ENCODE results near the gene STXBP4. TPM values are rescaled to one million over a fixed set of nuclear protein-coding genes. Genes with fewer than 3 reads are reported as not detected.

STXBP4 gene
- total RNA-seq, 1 experiment from 2014 or later = 12.0 TPM

- no peak for DNase-seq (ENCODE audit: low spot score)
- Mint-ChIP-seq H3K36me3 (peaks cover 76% of the 10 kb centered on the region), H3K9me3 (no peaks in the 10 kb centered on the region), H3K4me3 (no peak overlapping the region), H3K4me1 (no peaks in the 10 kb centered on the region), H3K27ac (no peak overlapping the region; the same call in 1 of the 2 replicates), H3K27me3 (ENCODE audit: low read depth) (no peaks in the 10 kb centered on the region)
- TF ChIP-seq, protein P1, sequence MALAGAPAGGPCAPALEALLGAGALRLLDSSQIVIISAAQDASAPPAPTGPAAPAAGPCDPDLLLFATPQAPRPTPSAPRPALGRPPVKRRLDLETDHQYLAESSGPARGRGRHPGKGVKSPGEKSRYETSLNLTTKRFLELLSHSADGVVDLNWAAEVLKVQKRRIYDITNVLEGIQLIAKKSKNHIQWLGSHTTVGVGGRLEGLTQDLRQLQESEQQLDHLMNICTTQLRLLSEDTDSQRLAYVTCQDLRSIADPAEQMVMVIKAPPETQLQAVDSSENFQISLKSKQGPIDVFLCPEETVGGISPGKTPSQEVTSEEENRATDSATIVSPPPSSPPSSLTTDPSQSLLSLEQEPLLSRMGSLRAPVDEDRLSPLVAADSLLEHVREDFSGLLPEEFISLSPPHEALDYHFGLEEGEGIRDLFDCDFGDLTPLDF (CRISPR knock-in tag; IDR thresholded peaks at IDR 0.05) = no peak
- TF ChIP-seq JUN (CRISPR knock-in tag; IDR thresholded peaks at IDR 0.05) (no peak), NR2C2 (CRISPR knock-in tag; IDR thresholded peaks at IDR 0.05) (no peak), RORB (CRISPR knock-in tag; IDR thresholded peaks at IDR 0.05) (no peak)
- ATAC-seq = no peak
- CTCF ChIA-PET = no interaction called here
- POLR2A ChIA-PET = no interaction called here
Measured at GRCh38 chr17:54937018-54937417, 31.5 kb upstream of the STXBP4 start.

- peaks cover 74% of the 10 kb centered on the region for H3K36me3 Mint-ChIP-seq
- DNase-seq (ENCODE audit: low spot score) = no peak
- no peak overlapping the region for H3K4me3 Mint-ChIP-seq
- H3K4me1 Mint-ChIP-seq = no peaks in the 10 kb centered on the region
- ChIA-PET CTCF (no interaction called here), POLR2A (no interaction called here)
- no peak for TF ChIP-seq ETV6 (CRISPR knock-in tag; IDR thresholded peaks at IDR 0.05)
- TF ChIP-seq, protein P2, sequence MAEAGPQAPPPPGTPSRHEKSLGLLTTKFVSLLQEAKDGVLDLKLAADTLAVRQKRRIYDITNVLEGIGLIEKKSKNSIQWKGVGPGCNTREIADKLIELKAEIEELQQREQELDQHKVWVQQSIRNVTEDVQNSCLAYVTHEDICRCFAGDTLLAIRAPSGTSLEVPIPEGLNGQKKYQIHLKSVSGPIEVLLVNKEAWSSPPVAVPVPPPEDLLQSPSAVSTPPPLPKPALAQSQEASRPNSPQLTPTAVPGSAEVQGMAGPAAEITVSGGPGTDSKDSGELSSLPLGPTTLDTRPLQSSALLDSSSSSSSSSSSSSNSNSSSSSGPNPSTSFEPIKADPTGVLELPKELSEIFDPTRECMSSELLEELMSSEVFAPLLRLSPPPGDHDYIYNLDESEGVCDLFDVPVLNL (CRISPR knock-in tag; IDR thresholded peaks at IDR 0.05; ENCODE audit: borderline replicate concordance, low read depth) = no peak
- no peak for TF ChIP-seq HMGA2 (CRISPR knock-in tag; IDR thresholded peaks at IDR 0.05)
- TF ChIP-seq AR (CRISPR knock-in tag; IDR thresholded peaks at IDR 0.05) = no peak
- no peak for TF ChIP-seq GRHL2 (CRISPR knock-in tag; IDR thresholded peaks at IDR 0.05; ENCODE audit: insufficient replicate concordance, severe bottlenecking)
- TF ChIP-seq ZNF121 (CRISPR knock-in tag; IDR thresholded peaks at IDR 0.05) = no peak
- TF ChIP-seq NR2C2 (CRISPR knock-in tag; IDR thresholded peaks at IDR 0.05) = no peak
- TF ChIP-seq SMAD4 (CRISPR knock-in tag; IDR thresholded peaks at IDR 0.05) = no peak
- TF ChIP-seq FOXP1 (CRISPR knock-in tag; IDR thresholded peaks at IDR 0.05; ENCODE audit: borderline replicate concordance) = no peak
- TF ChIP-seq IRF2 (CRISPR knock-in tag; IDR thresholded peaks at IDR 0.05; ENCODE audit: borderline replicate concordance, low read depth) = no peak
- TF ChIP-seq, protein P3, sequence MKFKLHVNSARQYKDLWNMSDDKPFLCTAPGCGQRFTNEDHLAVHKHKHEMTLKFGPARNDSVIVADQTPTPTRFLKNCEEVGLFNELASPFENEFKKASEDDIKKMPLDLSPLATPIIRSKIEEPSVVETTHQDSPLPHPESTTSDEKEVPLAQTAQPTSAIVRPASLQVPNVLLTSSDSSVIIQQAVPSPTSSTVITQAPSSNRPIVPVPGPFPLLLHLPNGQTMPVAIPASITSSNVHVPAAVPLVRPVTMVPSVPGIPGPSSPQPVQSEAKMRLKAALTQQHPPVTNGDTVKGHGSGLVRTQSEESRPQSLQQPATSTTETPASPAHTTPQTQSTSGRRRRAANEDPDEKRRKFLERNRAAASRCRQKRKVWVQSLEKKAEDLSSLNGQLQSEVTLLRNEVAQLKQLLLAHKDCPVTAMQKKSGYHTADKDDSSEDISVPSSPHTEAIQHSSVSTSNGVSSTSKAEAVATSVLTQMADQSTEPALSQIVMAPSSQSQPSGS (CRISPR knock-in tag; IDR thresholded peaks at IDR 0.05; ENCODE audit: borderline replicate concordance, low read depth) = no peak
- no peak for TF ChIP-seq ZNF671 (CRISPR knock-in tag; IDR thresholded peaks at IDR 0.05)
- no peak for ATAC-seq
- no peaks in the 10 kb centered on the region for H3K9me3 Mint-ChIP-seq
- H3K27ac Mint-ChIP-seq = no peak overlapping the region; the same call in 1 of the 2 replicates
- no peaks in the 10 kb centered on the region for H3K27me3 Mint-ChIP-seq (ENCODE audit: low read depth)
Measured at GRCh38 chr17:54937426-54937825, 31.1 kb upstream of the STXBP4 start.

DNA sequence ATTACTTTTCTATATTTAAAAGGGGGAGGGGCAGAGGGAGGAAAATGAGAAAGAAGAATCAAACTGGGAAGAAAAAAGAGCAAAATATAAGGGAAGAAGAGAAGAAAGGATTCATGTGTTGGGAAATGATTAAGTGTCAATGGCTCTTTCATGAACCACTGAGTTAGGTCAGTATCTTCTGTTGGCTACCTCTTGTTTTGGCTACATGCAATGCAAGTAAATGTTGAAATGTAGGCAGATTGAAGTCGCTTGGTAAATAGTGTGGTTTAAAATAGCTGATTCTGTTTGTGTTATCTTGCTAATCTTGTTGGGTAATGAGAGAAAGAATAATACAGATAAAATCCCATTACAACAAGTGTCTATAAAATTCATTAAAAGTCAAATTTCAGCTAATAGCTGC is 27.3 kb upstream of the STXBP4 start:
- DNase-seq (ENCODE audit: low spot score) (no peak), ATAC-seq (no peak)
- no peaks in the 10 kb centered on the region for H3K27me3 Mint-ChIP-seq (ENCODE audit: low read depth)
- H3K27ac Mint-ChIP-seq = no peak overlapping the region
- no peak overlapping the region for H3K4me3 Mint-ChIP-seq
- H3K9me3 Mint-ChIP-seq = no peaks in the 10 kb centered on the region
- H3K4me1 Mint-ChIP-seq = no peaks in the 10 kb centered on the region
- H3K36me3 Mint-ChIP-seq = peaks cover 51% of the 10 kb centered on the region
- CTCF ChIA-PET = no interaction called here
- POLR2A ChIA-PET = no interaction called here
- TF ChIP-seq, protein P4, sequence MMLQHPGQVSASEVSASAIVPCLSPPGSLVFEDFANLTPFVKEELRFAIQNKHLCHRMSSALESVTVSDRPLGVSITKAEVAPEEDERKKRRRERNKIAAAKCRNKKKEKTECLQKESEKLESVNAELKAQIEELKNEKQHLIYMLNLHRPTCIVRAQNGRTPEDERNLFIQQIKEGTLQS (CRISPR knock-in tag; conservative IDR thresholded peaks at IDR 0.05) = no peak
- TF ChIP-seq, protein P5, sequence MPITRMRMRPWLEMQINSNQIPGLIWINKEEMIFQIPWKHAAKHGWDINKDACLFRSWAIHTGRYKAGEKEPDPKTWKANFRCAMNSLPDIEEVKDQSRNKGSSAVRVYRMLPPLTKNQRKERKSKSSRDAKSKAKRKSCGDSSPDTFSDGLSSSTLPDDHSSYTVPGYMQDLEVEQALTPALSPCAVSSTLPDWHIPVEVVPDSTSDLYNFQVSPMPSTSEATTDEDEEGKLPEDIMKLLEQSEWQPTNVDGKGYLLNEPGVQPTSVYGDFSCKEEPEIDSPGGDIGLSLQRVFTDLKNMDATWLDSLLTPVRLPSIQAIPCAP (CRISPR knock-in tag; IDR thresholded peaks at IDR 0.05) = no peak
- TF ChIP-seq, protein P6, sequence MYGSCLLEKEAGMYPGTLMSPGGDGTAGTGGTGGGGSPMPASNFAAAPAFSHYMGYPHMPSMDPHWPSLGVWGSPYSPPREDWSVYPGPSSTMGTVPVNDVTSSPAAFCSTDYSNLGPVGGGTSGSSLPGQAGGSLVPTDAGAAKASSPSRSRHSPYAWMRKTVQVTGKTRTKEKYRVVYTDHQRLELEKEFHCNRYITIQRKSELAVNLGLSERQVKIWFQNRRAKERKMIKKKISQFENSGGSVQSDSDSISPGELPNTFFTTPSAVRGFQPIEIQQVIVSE (CRISPR knock-in tag; IDR thresholded peaks at IDR 0.05; ENCODE audit: borderline replicate concordance) = no peak
- no peak for TF ChIP-seq MLX (CRISPR knock-in tag; IDR thresholded peaks at IDR 0.05)
- no peak for TF ChIP-seq E2F5 (CRISPR knock-in tag; IDR thresholded peaks at IDR 0.05)
- TF ChIP-seq ZNF416 (CRISPR knock-in tag; IDR thresholded peaks at IDR 0.05) = no peak

All from WTC11 (cell line).